Femur (tissue), 1 donor: Measurements from ENCODE around the gene SLC11A1.

Experiments used
- DNase-seq: peaks from one replicate; pipeline ENCODE4 v3.0.0-alpha.2; 2017

Gene SLC11A1

GRCh38 chr2:218367415-218368149 lies 14.5 kb upstream of the SLC11A1 start:
- peak; percentile 92 for DNase-seq

- no peak for DNase-seq
Observed at GRCh38 chr2:218368150-218368528, 13.9 kb upstream of the SLC11A1 start.

DNA sequence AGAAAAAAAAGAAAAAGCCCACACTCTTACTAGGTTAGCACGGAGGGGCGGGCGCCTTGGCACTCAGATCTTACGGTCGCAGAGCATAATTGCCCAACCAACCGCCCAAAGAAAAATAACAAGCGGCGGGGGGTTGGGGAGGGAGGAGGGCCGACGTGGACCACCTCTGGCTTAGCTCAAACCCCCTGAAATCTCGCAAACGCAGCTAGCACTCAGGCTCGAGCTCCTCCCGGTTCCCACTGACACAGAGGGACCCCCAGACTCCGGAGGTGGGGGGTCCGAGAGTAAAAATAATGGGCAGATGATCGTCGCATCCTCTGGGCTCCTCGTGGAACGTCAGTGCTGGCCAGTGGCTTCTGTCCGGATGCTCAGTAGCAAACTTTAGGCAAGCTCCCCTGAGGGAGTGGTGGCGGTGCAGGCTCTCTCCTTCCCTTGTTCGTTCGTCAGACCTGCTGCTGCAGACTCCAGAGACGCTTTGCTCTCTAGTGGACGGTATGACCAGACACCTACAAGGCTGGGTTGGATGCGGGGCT lies 13.4 kb upstream of the SLC11A1 start:
- no peak for DNase-seq

- DNase-seq = no peak
Observed at GRCh38 chr2:218369330-218369729, 12.7 kb upstream of the SLC11A1 start.

GRCh38 chr2:218370410-218371063 lies 11.5 kb upstream of the SLC11A1 start:
- no peak for DNase-seq

GRCh38 chr2:218371983-218372350 lies 10.1 kb upstream of the SLC11A1 start:
- no peak for DNase-seq

GRCh38 chr2:218374795-218375194 lies 7.3 kb upstream of the SLC11A1 start:
- no peak for DNase-seq

- DNase-seq = no peak
Observed at GRCh38 chr2:218375212-218375611, 6.9 kb upstream of the SLC11A1 start.

- DNase-seq = no peak
Observed at GRCh38 chr2:218378053-218378452, 4.0 kb upstream of the SLC11A1 start.

GRCh38 chr2:218382785-218383184 lies 712 bp downstream of the SLC11A1 start:
- DNase-seq = no peak

DNA sequence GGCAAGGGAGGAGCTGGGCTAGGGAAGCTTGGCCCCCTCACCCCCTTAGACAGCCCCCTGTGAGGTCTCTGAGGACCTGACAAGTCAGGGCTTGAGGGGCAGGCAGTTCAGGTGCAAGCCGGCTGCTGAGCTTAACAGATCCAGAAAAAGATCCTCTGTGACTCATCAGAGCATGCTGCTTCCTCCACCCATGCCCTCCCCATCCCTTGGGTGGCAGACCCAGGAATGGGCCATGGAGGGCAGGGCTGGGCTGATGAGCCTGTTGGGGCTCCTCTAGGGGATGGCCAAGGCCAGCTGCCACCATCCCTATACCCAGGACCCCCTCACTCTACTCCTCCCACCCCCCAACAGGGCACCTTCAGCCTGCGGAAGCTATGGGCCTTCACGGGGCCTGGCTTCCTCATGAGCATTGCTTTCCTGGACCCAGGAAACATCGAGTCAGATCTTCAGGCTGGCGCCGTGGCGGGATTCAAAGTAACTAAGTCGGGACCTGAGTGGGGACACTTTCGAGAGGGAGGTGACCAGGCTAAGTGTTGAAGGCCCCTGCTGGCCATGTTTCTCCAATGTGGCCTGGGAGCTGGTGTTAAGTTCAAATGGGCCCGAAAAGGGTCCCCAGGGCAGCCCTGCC lies 1.9 kb downstream of the SLC11A1 start:
- DNase-seq = no peak

GRCh38 chr2:218384975-218385374 lies 2.9 kb downstream of the SLC11A1 start:
- DNase-seq = no peak

DNA sequence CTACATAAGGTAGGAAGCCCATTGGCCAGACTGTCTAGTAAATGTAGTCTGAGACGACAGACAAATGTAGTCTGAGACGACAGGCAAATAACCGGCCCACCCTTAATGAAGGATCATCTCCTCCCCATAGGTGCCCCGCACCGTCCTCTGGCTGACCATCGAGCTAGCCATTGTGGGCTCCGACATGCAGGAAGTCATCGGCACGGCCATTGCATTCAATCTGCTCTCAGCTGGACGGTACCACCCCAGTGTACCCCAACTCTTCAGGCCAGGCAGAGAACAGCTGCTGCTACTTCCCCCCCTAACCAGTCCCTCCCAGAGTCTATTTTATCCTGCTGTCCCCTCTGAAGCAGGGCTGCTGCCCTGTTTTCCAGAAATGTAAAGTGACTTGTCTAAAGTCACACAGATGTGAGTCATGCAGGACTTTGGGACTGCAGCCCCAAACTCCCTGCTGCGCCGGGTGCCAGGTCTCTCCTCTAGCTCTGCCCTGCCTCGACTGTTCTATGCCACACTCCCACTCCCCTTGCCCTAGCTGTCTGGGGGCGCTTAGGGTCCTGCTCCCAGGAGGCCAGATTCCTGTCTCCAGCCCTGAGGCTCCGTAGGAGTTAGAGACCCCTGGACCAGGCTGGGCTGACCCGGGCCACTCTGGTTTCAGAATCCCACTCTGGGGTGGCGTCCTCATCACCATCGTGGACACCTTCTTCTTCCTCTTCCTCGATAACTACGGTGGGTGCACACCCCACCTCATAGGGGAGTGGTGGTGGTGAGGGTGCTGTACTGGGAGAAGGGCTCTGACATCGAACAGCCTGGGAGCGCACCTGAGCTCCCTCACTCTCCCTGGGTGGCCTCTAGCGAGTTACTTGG lies 4.7 kb downstream of the SLC11A1 start:
- no peak for DNase-seq

DNA sequence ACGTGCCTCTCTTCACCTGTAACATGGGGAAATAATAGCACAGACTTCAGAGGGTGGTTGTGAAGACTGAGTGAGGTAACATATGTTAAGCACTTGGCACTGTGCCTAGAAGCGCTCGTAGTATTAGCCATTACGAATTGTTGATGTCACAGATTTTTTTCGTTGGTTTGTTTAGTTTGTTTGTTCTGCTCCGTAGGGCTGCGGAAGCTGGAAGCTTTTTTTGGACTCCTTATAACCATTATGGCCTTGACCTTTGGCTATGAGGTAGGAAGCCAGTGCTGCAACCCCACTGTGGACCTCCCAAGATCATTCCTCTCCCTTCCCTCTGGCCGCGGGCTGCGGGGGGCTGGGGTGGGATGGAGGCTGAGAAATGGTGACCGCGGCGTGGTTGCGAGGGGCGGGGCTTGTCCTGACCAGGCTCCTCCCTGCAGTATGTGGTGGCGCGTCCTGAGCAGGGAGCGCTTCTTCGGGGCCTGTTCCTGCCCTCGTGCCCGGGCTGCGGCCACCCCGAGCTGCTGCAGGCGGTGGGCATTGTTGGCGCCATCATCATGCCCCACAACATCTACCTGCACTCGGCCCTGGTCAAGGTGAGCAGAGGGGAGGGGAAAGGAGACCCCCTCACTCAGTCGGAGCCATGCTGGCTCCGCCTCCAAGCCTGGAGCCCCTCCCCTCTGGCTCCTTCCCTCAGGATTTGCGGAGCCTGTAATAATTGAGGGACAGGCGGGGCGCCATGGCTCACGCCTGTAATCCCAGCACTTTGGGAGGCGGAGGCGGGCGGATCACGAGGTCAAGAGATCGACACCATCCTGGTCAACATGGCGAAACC lies 5.5 kb downstream of the SLC11A1 start:
- DNase-seq = peak; percentile 66

DNA sequence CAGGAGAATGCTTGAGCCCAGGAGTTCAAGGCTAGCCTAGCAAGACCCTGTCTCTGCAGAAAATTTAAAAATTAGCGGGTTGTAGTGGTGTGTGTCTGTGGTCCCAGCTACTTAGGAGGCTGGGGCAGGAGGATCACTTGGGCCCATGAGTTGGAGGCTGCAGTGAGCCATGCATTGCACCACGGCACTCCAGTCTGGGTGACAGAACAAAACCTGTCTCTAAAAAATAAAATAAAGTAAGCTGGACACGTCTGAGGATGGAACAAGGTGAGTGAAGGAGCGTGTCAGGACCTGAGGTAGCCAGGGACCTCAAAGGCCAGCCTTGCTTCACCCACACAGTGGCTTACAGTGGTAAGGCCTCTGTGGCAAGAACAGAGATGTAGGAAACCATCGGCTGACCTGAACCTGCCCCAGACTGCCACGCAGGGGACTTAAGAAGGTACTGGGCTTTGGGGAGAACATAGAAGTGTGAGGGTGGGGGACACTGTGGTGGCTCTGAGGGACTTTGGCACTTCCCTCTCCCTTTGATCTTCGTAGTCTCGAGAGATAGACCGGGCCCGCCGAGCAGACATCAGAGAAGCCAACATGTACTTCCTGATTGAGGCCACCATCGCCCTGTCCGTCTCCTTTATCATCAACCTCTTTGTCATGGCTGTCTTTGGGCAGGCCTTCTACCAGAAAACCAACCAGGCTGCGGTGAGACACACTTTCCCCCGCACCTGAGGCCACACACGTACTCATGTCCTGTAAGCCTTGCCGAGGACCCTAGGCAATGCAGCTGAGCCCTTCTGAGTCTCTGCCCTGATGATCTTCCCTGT lies 7.5 kb downstream of the SLC11A1 start:
- DNase-seq = no peak

DNA sequence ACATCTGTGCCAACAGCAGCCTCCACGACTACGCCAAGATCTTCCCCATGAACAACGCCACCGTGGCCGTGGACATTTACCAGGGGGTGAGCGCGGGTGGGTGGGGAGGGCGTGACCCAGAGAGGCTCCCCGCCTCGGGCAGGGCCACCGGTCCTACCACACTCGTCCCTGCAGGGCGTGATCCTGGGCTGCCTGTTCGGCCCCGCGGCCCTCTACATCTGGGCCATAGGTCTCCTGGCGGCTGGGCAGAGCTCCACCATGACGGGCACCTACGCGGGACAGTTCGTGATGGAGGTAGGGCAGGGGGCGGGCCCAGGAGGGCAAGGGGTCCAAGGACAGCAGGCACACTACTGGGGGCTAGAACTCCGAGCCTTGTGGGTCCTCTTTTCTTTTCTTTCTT lies 9.1 kb downstream of the SLC11A1 start:
- no peak for DNase-seq

- no peak for DNase-seq
Observed at GRCh38 chr2:218392459-218392858, 10.4 kb downstream of the SLC11A1 start.

GRCh38 chr2:218392891-218393462 lies 10.9 kb downstream of the SLC11A1 start:
- no peak for DNase-seq

DNA sequence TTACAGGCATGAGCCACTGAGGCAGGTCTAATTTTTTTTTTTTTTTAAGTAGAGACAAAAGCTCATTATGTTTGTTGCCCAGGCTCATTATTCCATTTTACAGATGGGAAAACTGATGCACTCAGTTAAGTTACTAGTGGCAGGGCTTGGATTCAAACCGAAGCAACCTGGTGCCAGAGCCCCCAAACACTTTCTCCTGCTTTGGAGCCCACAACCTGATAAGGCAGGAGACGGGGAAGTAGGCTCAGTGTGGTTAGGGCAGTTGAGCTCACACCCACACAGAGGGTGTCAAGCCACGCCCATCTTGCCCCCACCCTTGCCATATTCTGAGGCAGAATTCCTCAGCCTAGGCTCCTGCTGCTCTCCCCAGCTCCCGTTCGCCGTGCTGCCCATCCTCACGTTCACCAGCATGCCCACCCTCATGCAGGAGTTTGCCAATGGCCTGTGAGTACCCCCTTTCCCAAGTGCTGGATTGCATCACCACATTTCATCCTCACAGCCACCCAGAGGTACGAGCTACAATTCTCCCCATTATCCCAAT lies 11.7 kb downstream of the SLC11A1 start:
- DNase-seq = no peak

DNA sequence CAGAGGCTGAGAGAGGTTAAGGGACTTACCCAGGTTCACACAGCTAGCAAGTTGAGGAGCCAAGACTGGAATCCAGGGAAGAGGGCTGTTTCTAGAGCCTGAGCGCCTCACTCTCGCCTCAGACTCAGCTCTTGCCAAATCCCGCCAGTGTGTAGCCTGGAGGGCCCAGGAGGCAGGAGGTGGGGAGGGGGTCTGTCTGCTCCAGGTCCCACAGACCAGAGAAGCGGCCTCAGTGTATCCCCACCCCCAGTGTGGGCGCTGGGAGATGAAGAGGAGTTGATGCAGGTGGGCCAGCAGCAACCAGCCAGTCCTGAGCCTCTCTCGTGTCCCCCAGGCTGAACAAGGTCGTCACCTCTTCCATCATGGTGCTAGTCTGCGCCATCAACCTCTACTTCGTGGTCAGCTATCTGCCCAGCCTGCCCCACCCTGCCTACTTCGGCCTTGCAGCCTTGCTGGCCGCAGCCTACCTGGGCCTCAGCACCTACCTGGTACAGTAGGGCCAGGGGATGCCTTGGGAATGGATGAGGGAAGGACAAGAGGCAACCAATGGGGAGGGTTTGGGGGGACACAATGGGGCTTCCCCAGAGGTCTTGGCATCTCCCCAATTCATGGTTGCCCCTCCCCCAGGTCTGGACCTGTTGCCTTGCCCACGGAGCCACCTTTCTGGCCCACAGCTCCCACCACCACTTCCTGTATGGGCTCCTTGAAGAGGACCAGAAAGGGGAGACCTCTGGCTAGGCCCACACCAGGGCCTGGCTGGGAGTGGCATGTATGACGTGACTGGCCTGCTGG lies 12.4 kb downstream of the SLC11A1 start:
- DNase-seq = no peak
